Cardiac fibroblast (primary cell): ENCODE results near the gene PPT2.

Experiments
- DNase-seq, 2 donors: peaks; one replicate each; pipeline versions ENCODE4 v3.0.0 to v3.0.0-alpha.2; 2010; ENCODE audit warnings: low read depth in 2 of 2
- H3K4me3 ChIP-seq, 2 donors: replicated peaks in 1 of 2; 1 replicate in 1 of 2; 2 replicates in 1 of 2; pipeline ENCODE4 v1.5.1; 2011; ENCODE audit warnings: low read depth in 2 of 2, low read length in 2 of 2, mild to moderate bottlenecking in 2 of 2, moderate library complexity in 1 of 2
- CTCF ChIP-seq: IDR thresholded peaks from one replicate; pipeline ENCODE4 v1.5.1; 2011; ENCODE audit warnings: low read depth, mild to moderate bottlenecking, low read length, inconsistent platforms

Gene PPT2

DNA sequence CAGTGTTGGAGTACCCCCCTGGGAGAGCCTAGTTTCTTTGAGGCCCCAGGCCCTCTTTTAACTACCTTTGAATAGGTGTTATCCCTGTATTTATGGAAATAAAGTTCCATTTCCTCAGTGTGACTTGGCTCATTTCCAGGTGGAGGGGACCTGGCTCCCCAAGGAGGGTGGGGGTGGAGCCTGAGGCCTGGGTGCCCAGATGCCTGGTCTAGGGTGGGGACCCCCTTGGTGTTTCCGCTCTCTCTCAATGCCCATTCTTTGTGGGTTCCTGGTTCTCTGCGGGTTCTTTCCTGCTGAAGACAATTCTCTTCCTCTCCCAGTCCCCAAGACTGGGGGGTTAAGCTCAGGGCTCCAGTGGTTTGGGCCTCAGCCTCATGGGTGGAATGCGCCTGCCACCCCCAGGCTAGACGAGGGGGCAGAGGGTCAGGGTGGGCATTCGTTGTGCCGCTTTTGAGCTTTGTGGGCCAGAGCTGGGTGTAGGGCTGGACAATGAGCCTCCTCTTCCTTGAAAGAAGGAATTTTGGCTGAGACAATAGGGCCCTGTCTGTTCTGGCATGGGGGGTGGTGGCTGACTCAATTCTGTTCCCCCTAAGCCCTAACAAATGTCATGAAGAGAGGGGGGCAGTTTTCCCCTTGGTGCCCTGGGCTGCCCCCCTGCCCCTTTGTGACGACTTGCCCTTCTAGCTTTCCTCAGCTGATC, 9.8 kb downstream of the PPT2 start:
- TF ChIP-seq CTCF: no peak
- DNase-seq: no peak
- H3K4me3 ChIP-seq: no peak overlapping the region

DNA sequence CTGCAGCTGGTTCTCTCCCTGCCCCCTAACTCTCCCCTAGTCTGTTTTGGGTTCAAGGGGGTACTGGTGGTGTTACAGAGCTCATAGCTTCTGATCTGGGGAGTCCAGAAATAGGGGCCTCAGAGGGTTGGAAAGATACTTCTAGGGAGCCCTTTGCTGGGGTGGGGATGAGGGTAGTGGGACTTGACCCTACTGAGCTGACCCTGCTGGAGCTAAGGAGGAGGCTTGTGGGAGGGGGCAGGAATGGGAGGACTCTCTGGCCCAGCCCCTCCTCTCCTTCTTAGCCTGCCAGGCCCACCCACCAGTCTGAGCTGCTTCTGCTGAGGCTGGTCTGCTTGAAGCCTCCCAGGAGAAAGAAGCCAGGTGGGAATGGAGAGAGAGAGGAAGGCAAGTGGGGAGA, 10.4 kb downstream of the PPT2 start, which contains the start of gene EGFL8:
TSS of gene EGFL8 (plus strand) at position 301 of the 400 bp plus-strand sequence. CDS start 1,571 bp downstream, outside the sequence.
- TF ChIP-seq CTCF: no peak
- no peak for DNase-seq
- no peak within 1 kb of the TSS for H3K4me3 ChIP-seq

DNA sequence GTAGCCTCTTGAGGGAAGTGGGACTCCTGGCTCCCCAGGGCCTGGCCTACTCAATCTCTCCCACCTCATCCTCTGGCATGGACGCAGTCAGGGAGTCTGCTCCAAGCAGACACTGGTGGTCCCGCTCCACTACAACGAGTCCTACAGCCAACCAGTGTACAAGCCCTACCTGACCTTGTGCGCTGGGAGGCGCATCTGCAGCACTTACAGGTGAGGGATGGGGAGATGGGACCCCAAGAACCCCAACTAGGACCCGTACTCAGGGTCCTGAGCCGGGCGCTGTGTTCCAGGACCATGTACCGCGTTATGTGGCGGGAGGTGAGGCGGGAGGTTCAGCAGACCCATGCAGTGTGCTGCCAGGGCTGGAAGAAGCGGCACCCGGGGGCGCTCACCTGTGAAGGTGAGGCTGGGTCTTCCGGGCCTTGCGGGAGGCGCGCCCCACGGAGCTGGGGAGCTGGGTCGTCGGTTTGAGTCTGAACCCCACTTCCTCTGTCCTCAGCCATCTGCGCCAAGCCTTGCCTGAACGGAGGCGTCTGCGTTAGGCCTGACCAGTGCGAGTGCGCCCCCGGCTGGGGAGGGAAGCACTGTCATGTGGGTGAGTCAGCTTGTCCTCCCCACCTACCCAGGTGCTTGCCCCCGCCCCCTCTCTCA, 12.6 kb downstream of the PPT2 start:
- no peak overlapping the region for H3K4me3 ChIP-seq
- no peak for TF ChIP-seq CTCF
- no peak for DNase-seq

- no peak overlapping the region for H3K4me3 ChIP-seq
- TF ChIP-seq CTCF: no peak
Observed at GRCh38 chr6:32167154-32167760, 13.3 kb downstream of the PPT2 start.

DNA sequence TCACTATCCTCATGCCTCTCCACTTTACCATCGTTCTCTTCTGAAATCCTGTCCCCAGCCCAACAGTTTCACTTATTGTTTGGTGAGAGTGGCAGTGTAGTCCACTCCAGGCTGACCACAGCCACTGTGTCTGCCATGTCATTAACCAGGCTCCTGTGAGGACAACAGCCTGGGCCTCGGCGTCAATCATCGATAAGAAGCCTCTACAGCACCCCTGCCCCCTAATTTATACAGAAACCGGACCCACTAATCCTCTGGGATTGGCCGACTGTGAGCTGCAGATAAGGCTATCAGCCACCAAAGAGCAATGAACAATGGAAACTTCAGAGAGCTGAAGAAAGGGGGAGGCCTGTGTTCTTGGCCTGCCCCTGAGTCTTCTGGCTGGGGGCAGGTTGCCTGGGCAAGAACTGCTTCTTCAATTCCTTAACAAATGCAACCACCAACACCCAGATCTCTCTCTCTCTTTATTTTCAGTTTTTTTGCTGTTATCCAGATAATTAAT, 13.9 kb downstream of the PPT2 start:
- no peak for TF ChIP-seq CTCF
- DNase-seq: no peak
- no peak overlapping the region for H3K4me3 ChIP-seq

More at GRCh38 chr6:32167154-32167760, 13.3 kb downstream of the PPT2 start:
- DNase-seq: no peak

- H3K4me3 ChIP-seq: no peak overlapping the region
- no peak for DNase-seq
- TF ChIP-seq CTCF: no peak
Observed at GRCh38 chr6:32168350-32168749, 14.4 kb downstream of the PPT2 start.
